ENCODE results near the gene PAFAH2. TPM values are rescaled to one million over a fixed set of nuclear protein-coding genes. Genes with fewer than 3 reads are reported as not detected.

Gene PAFAH2
- total RNA-seq: 4.7 and 6.0 TPM in 2 replicates

DNA sequence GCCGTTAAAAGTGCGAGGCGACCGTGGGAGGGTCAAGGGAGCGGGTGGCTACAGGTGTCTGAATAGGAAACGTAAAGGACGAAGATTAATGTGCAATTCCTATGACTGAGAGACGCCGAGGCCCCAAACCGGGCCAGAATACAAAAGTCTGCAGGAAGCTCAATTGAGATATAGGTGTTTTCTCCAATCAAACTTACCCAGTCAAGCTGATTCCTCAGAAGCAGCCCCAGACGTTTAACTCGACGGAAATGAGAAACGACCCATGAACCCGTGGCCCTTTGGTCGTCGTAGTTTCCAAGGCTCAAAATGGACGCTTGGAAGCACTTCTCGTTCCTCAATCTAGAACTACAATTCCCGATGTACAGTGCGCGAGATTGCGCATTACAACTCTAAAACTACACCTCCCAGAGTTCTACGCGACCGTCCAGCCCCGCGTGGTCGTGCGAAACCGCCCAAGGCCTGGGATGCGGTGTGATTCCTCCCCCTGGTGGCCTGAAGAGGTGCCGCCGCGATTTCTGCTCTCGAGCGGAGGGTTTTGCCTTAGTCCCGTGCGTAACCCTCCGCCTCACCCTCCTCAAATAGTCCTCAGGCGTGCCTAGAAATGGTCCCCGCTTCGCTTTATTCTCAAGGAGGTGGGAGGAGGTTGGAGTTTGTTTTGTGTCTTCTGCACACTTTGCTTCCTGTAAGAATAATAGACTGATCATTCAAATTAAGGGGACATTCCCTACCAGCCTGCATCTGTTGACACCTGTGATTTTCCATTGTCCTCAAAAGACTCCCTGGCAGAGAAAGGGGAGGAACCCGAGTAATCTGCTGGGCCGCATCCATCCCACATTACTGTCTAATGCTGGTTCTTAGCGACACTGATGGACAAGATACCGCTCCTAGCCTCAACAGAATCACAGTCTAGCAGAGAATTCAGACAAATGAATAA lies at the start of gene PAFAH2:
Gene PAFAH2 (minus strand): TSS at position 236 of the 934 bp plus-strand sequence. CDS start 7,247 bp downstream, outside the sequence.

DNA sequence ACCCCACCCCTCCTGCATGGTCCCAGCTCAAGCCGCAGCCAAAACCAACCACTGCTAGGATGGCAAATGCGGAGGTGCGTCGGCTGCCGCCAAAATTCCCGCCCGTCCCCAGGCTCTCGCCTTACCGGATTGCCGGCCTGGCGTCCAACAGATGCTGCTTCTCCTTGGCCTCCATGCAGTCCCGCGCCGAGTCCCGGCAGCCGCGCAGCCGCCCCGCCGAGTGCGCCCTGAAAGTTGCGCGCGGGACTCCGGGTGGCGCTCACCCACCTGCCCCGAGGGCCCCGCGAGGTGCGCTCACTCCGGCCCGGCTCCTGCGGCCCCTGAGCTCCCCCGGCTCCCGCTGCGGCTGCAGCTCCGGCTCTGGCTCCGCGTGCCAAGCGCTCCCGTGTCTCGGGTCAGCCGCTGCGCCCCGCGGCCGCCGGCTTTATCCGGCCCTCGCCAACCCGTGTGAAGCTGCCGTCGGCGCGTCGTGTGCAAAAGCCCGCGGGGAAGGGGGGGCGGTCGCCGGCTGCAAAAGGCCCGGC lies 47.9 kb upstream of the PAFAH2 start, which contains the start of gene SLC30A2:
Gene SLC30A2 (minus strand): TSS at position 397 of the 524 bp plus-strand sequence. CDS start 222 bp downstream, at position 175.

DNA sequence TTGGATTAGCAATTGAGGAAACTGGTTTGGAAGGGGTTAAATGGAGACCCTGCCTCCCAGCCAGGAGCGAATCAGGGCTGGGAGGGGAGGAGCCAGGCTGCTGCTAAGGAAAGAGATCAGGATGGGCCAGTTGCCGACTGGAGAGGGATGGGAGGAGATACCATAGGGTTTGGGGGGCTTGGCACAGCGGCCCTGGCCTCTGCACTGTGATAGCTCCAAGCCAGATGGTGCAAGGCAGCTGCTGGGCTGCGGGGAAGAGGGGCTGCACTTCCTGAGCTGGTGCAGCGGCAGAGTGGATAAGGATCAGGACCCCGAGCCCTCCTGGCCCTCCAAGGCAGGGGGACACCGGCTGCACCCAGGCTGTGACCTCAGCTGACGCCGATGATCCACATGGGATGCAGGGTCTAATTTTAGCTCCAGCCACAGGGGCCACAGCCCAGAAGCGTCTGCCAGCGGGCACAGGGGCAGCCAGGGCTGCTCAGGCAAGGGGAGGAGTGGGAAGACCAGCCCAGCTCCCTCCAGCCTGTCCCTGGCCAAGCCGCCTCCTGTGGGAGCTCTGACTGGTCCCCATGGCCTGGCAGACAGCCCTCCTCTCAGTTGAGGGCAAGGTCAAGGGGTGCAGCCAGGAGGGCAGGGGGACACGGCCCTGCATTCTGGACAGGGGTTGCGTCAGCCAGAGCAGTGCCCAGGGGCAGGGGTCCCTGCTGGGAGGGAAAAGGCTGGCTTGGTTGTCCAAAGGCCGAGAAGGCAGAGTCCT lies 24.0 kb upstream of the PAFAH2 start, which contains the start of gene EXTL1:
Gene EXTL1 (plus strand): TSS at position 129 of the 757 bp plus-strand sequence. CDS start 872 bp downstream, outside the sequence.

Other genes starting within 250 kb of the PAFAH2 start
- 86.4 and 86.9 TPM in 2 replicates for gene SELENON, start 197.9 kb downstream of the PAFAH2 start, total RNA-seq
- gene MTFR1L, start 178.1 kb downstream of the PAFAH2 start, total RNA-seq: 47.2 and 51.3 TPM in 2 replicates
- gene AUNIP, start 138.6 kb downstream of the PAFAH2 start, total RNA-seq: 0.12 and 0.20 TPM in 2 replicates
- 6.0 and 7.4 TPM in 2 replicates for gene PAQR7, start 122.4 kb downstream of the PAFAH2 start, total RNA-seq
- 9.8 and 22.9 TPM in 2 replicates for gene STMN1, start 91.6 kb downstream of the PAFAH2 start, total RNA-seq
- gene EXTL1, start 23.7 kb upstream of the PAFAH2 start, total RNA-seq: 0.37 and 0.49 TPM in 2 replicates
- not detected in 2 replicates for gene SLC30A2, start 48.1 kb upstream of the PAFAH2 start, total RNA-seq
- not detected in 2 replicates for gene TRIM63, start 69.6 kb upstream of the PAFAH2 start, total RNA-seq
- gene PDIK1L, start 113.8 kb upstream of the PAFAH2 start, total RNA-seq: 2.7 and 3.0 TPM in 2 replicates
- gene FAM110D, start 161.0 kb upstream of the PAFAH2 start, total RNA-seq: not detected in 2 replicates
- not detected in 2 replicates for gene C1orf232, start 170.9 kb upstream of the PAFAH2 start, total RNA-seq
- gene ZNF593, start 171.8 kb upstream of the PAFAH2 start, total RNA-seq: 33.3 and 36.2 TPM in 2 replicates
- gene ZNF593OS, start 173.8 kb upstream of the PAFAH2 start, total RNA-seq: not detected in 2 replicates
- gene CNKSR1, start 179.4 kb upstream of the PAFAH2 start, total RNA-seq: 0.81 TPM in 1 of 2 replicates, not detected in the other
- gene CATSPER4, start 192.5 kb upstream of the PAFAH2 start, total RNA-seq: not detected in 2 replicates
- 3.4 and 6.7 TPM in 2 replicates for gene CEP85, start 236.1 kb upstream of the PAFAH2 start, total RNA-seq

Data from cardiac ventricle fibroblast (primary cell).